PC-3 (cell line): Measurements from ENCODE around the gene RRBP1. TPM values are rescaled to one million over a fixed set of nuclear protein-coding genes. Genes with fewer than 3 reads are reported as not detected.

Experiments used
- ATAC-seq: fragments of 200-7000 bp; cut with Tn5 transposase; 2 replicates; pipeline ENCODE4 v1.9.1; 2020; ENCODE audit warnings: mild to moderate bottlenecking, moderate library complexity
- BruUV-seq: library from RNA; stranded (reverse); fragments of 400-500 nt; replicated peaks from 2 replicates; lab custom pipeline; 2021; lab: Mats Ljungman, UMichigan
- CTCF ChIA-PET: fragments of 300-600 bp; sonication (Branson Sonifier 250); formaldehyde crosslinking; loops from one replicate; lab custom pipeline; 2022; ENCODE audit warnings: antibody characterized with exemption; lab: Charles Lee
- POLR2A ChIA-PET: fragments of 300-600 bp; sonication (Branson Sonifier 250); formaldehyde crosslinking; loops from one replicate; lab custom pipeline; 2022; ENCODE audit warnings: antibody characterized with exemption; ENCODE audit not compliant: unreplicated experiment; lab: Charles Lee
- DNase-seq: peaks from one replicate; pipeline ENCODE4 v3.0.0-alpha.2; 2015
- H2AFZ ChIP-seq: fragments of 300-600 bp; sonication (generic); 2 replicates; pipeline ENCODE4 v1.6.0; 2016; ENCODE audit warnings: antibody characterized with exemption, low read length
- H3F3A ChIP-seq: fragments of 300-600 bp; sonication (generic); one replicate; pipeline ENCODE4 v1.6.0; 2017; ENCODE audit warnings: antibody characterized with exemption, low read length, control low read depth, mild to moderate bottlenecking; ENCODE audit not compliant: unreplicated experiment
- H3K27ac ChIP-seq: fragments of 300-600 bp; sonication (generic); 2 replicates; pipeline ENCODE4 v1.5.1; 2016; ENCODE audit warnings: mild to moderate bottlenecking, low read length
- H3K27me3 ChIP-seq: fragments of 300-600 bp; sonication (generic); 2 replicates; pipeline ENCODE4 v1.6.1; 2016; ENCODE audit warnings: low read length, mixed read lengths
- H3K36me3 ChIP-seq: fragments of 300-600 bp; sonication (generic); 2 replicates; pipeline ENCODE4 v1.6.1; 2016; ENCODE audit warnings: low read depth, mixed run types, low read length, mixed read lengths
- H3K4me1 ChIP-seq: fragments of 300-600 bp; sonication (generic); 2 replicates; pipeline ENCODE4 v1.5.1; 2016; ENCODE audit warnings: low read length; ENCODE audit not compliant: insufficient read depth
- H3K4me2 ChIP-seq: fragments of 300-600 bp; sonication (generic); 2 replicates; pipeline ENCODE4 v1.6.0; 2016; ENCODE audit warnings: low read length
- H3K4me3 ChIP-seq: fragments of 300-600 bp; sonication (generic); 2 replicates; pipeline ENCODE4 v1.5.1; 2016; ENCODE audit warnings: mild to moderate bottlenecking, low read length, mixed read lengths
- H3K79me2 ChIP-seq: fragments of 300-600 bp; sonication (generic); 2 replicates; pipeline ENCODE4 v1.6.1; 2017; ENCODE audit warnings: low read length, mixed read lengths
- H3K9ac ChIP-seq: fragments of 300-600 bp; sonication (generic); 2 replicates; pipeline ENCODE4 v1.6.0; 2016; ENCODE audit warnings: mild to moderate bottlenecking, low read length
- H3K9me2 ChIP-seq: fragments of 300-600 bp; sonication (generic); replicated peaks from 2 replicates; pipeline ENCODE4 v1.6.1; 2016; ENCODE audit warnings: mixed run types, low read length, mixed read lengths
- H3K9me3 ChIP-seq: fragments of 300-600 bp; sonication (generic); 2 replicates; pipeline ENCODE4 v1.6.1; 2016; ENCODE audit warnings: low read length, mixed read lengths
- H4K20me1 ChIP-seq: fragments of 300-600 bp; sonication (generic); 2 replicates; pipeline ENCODE4 v1.6.1; 2016; ENCODE audit warnings: low read length, mixed read lengths
- EZH2 ChIP-seq: fragments of 300-600 bp; sonication (generic); IDR thresholded peaks from one replicate; pipeline ENCODE4 v1.6.1; 2017; ENCODE audit warnings: antibody characterized with exemption, mild to moderate bottlenecking, low read length; ENCODE audit not compliant: unreplicated experiment
- EZH2phosphoT487 ChIP-seq: fragments of 300-600 bp; sonication (generic); IDR thresholded peaks from 2 replicates; pipeline ENCODE4 v1.6.1; 2018; ENCODE audit warnings: mild to moderate bottlenecking, antibody characterized with exemption, low read length, borderline replicate concordance
- intact Hi-C: fragments of 100-400 bp; cut with micrococcal nuclease; formaldehyde crosslinking; loops from 2 replicates; pipeline ENCODE4 v1.9.0; 2023
- total RNA-seq: library from RNA; depleted of rRNA; stranded (reverse); fragments of >200 nt; gene quantifications from 2 replicates; pipeline ENCODE4 v1.2.3, GENCODE V29; 2014
- TF ChIP-seq, protein P1 (sequence below): fragments of 300-600 bp; sonication (generic); conservative IDR thresholded peaks from 2 replicates; pipeline ENCODE4 v1.5.1; 2017; ENCODE audit warnings: antibody characterized with exemption, low read depth, mild to moderate bottlenecking, low read length

RRBP1 gene
- total RNA-seq, 1 experiment from 2014 or later: 176 TPM

DNA sequence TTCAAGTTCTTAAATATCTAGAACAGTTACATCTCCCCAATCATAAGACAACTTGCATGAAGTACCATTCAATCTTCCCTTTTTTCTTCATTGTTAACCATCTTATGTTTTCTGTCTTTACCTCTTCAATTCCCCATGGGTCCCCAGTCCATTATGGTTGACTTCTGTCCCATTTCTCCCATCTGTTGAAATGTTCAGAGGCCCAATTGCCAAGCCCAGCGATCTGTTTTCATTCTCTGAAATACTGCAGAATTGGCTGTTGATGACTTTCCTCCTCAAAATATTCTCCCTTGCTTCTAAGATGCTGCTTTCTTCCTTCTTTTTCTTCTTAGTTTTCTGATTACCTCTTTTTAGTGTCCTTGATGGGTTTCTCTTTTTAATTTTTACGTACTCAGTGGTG lies 86.2 kb downstream of the RRBP1 start:
- H3K27ac ChIP-seq: no peak overlapping the region
- H3K4me2 ChIP-seq: no peak overlapping the region
- POLR2A ChIA-PET: no interaction called here
- no peak overlapping the region for H3K9ac ChIP-seq
- intact Hi-C loops: no loop called here
- no peaks in the 10 kb centered on the region for H3K9me2 ChIP-seq
- TF ChIP-seq, protein P1, sequence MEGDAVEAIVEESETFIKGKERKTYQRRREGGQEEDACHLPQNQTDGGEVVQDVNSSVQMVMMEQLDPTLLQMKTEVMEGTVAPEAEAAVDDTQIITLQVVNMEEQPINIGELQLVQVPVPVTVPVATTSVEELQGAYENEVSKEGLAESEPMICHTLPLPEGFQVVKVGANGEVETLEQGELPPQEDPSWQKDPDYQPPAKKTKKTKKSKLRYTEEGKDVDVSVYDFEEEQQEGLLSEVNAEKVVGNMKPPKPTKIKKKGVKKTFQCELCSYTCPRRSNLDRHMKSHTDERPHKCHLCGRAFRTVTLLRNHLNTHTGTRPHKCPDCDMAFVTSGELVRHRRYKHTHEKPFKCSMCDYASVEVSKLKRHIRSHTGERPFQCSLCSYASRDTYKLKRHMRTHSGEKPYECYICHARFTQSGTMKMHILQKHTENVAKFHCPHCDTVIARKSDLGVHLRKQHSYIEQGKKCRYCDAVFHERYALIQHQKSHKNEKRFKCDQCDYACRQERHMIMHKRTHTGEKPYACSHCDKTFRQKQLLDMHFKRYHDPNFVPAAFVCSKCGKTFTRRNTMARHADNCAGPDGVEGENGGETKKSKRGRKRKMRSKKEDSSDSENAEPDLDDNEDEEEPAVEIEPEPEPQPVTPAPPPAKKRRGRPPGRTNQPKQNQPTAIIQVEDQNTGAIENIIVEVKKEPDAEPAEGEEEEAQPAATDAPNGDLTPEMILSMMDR: no peak
- TF ChIP-seq EZH2phosphoT487: no peak
- no peak for TF ChIP-seq EZH2
- peaks cover 93% of the 10 kb centered on the region for H3K79me2 ChIP-seq
- H3K36me3 ChIP-seq: peaks cover 48% of the 10 kb centered on the region
- H3K27me3 ChIP-seq: no peaks in the 10 kb centered on the region
- H2AFZ ChIP-seq: no peak overlapping the region
- no peaks in the 10 kb centered on the region for H3F3A ChIP-seq
- no TSS peak for BruUV-seq
- DNase-seq: no peak
- peaks cover 26% of the 10 kb centered on the region for H3K4me1 ChIP-seq
- H4K20me1 ChIP-seq: peaks cover 50% of the 10 kb centered on the region
- no peak for ATAC-seq
- CTCF ChIA-PET: no interaction called here
- no peak overlapping the region for H3K4me3 ChIP-seq
- peaks cover 10% of the 10 kb centered on the region; the same call in 1 of the 2 replicates for H3K9me3 ChIP-seq

DNA sequence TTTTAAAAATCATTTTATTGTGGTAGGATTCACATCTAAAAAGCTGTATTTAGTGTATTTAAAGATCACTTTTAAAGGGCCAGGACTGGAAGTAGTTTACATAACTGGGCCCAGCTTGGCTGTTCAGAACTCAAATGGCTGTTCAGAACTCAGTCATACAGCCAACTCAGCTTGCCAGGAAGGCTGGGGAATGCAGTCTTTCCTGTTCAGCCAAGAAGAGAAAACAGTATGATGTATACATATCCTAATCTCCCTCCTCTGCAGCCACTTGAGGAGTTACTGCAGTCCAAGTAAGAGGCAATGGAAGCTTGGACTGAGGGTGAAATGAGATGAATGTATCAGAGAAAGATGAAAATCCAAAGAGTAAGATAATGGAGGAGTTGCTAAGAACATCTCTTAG lies 87.6 kb downstream of the RRBP1 start:
- ATAC-seq (peak; percentile 83), DNase-seq (peak; percentile 93)
- Histone ChIP-seq H3K9me3 (peaks cover 10% of the 10 kb centered on the region; the same call in 1 of the 2 replicates), H3K4me3 (no peak overlapping the region), H3K79me2 (peaks cover 94% of the 10 kb centered on the region), H3K9ac (no peak overlapping the region), H3K9me2 (no peaks in the 10 kb centered on the region), H4K20me1 (peaks cover 52% of the 10 kb centered on the region), H2AFZ (no peak overlapping the region), H3K4me2 (peak overlapping the region; percentile 26), H3K4me1 (peaks cover 26% of the 10 kb centered on the region), H3F3A (no peaks in the 10 kb centered on the region), H3K27ac (no peak overlapping the region), H3K27me3 (no peaks in the 10 kb centered on the region), H3K36me3 (peaks cover 44% of the 10 kb centered on the region)
- ChIA-PET POLR2A (interaction anchor here (0.8 kb wide), 1 partner anchor 14 kb away, joined by 4 read pairs; no protein-coding TSS in a partner anchor), CTCF (interaction anchor here (1.0 kb wide), 1 partner anchor 55 kb away, joined by 3 read pairs; no protein-coding TSS in a partner anchor)
- no TSS peak for BruUV-seq
- TF ChIP-seq, protein P1: no peak
- TF ChIP-seq EZH2 (no peak), EZH2phosphoT487 (no peak)
- intact Hi-C loops: no loop called here

DNA sequence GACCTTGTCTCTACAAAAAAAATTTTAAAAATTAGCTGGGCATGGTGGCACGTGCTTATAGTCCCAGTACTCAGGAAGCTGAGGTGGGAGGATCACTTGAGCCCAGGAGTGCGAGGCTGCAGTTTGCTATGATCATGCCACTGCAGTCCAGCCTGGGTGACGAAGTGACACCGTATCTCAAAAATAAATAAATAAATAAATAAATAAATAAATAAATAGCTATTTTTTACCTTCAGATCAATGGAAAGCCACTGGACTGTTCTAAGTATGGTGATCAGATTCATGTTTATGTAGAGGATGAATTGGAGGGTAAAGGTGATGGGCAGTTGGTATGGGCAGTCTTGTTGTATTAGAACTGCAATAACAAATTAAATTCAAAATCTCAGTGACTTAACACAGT lies 88.1 kb downstream of the RRBP1 start:
- CTCF ChIA-PET: interaction anchor here (1.0 kb wide), 1 partner anchor 54 kb away, joined by 3 read pairs; no protein-coding TSS in a partner anchor
- no peak overlapping the region for H3K4me3 ChIP-seq
- no peak overlapping the region for H2AFZ ChIP-seq
- POLR2A ChIA-PET: interaction anchor here (0.8 kb wide), 1 partner anchor 13 kb away, joined by 4 read pairs; no protein-coding TSS in a partner anchor
- no peak overlapping the region for H3K27ac ChIP-seq
- no peak for ATAC-seq
- H3K9me3 ChIP-seq: peaks cover 10% of the 10 kb centered on the region; the same call in 1 of the 2 replicates
- H3K9ac ChIP-seq: no peak overlapping the region
- intact Hi-C loops: no loop called here
- no peaks in the 10 kb centered on the region for H3K9me2 ChIP-seq
- no peaks in the 10 kb centered on the region for H3K27me3 ChIP-seq
- H3K4me2 ChIP-seq: peak overlapping the region; percentile 26
- peaks cover 48% of the 10 kb centered on the region for H4K20me1 ChIP-seq
- no TSS peak for BruUV-seq
- no peaks in the 10 kb centered on the region for H3F3A ChIP-seq
- no peak for DNase-seq
- H3K36me3 ChIP-seq: peaks cover 39% of the 10 kb centered on the region
- H3K79me2 ChIP-seq: peaks cover 94% of the 10 kb centered on the region
- H3K4me1 ChIP-seq: peaks cover 26% of the 10 kb centered on the region
- TF ChIP-seq, protein P1: no peak
- TF ChIP-seq EZH2 (no peak), EZH2phosphoT487 (no peak)
